T-cell (primary cell): ENCODE measurements around the gene SEMA4C. TPM values are rescaled to one million over a fixed set of nuclear protein-coding genes. Genes with fewer than 3 reads are reported as not detected.
A peak's percentile ranks its signal among the peaks of the same experiment; 100 is the strongest.
"Not testable (repeated sequence)": the region's sequence is repeated elsewhere in the genome, so short reads cannot be mapped to it uniquely, and the experiment has no call there.

Experiments
- ATAC-seq, 4 experiments: fragments of 200-7000 bp in 3 of 4; fragments of 150-1000 bp in 1 of 4; cut with Tn5 transposase; replicated peaks in 1 of 4; 1 replicate in 3 of 4; 2 replicates in 1 of 4; pipeline ENCODE4 v1.10.0; 2021; ENCODE audit warnings: moderate library complexity in 3 of 4, mild to moderate bottlenecking in 2 of 4, moderate number of reproducible peaks in 1 of 4
- CTCF ChIA-PET, 2 donors: fragments of 300-600 bp; sonication (Branson Sonifier 250); formaldehyde crosslinking; loops; one replicate each; lab custom pipeline; 2022; ENCODE audit warnings: antibody characterized with exemption in 2 of 2; lab: Charles Lee
- POLR2A ChIA-PET, 2 donors: fragments of 300-600 bp; sonication (Branson Sonifier 250); formaldehyde crosslinking; loops; one replicate each; lab custom pipeline; 2022; ENCODE audit warnings: antibody characterized with exemption in 2 of 2; lab: Charles Lee
- DNase-seq, 35 experiments: peaks; one replicate each; pipeline versions ENCODE4 v3.0.0 to v3.0.0-alpha.2; 2013 to 2023
- H3K27ac ChIP-seq: one replicate; pipeline ENCODE4 v1.5.1; 2013; ENCODE audit warnings: low read length
- H3K27me3 ChIP-seq, 2 experiments: replicated peaks in 1 of 2; 1 replicate in 1 of 2; 2 replicates in 1 of 2; pipeline versions ENCODE4 v1.6.1 to v1.7.0; 2013; ENCODE audit warnings: low read length in 1 of 2, mixed read lengths in 1 of 2; ENCODE audit not compliant: control insufficient read depth in 2 of 2, insufficient read depth in 2 of 2; ENCODE audit errors: extremely low read depth in 1 of 2
- H3K36me3 ChIP-seq, 2 donors: 1 replicate in 1 of 2; 2 replicates in 1 of 2; pipeline versions ENCODE4 v1.6.1 to v1.7.0; 2013; ENCODE audit warnings: low read length in 1 of 2; ENCODE audit not compliant: control insufficient read depth in 2 of 2, insufficient read depth in 1 of 2; ENCODE audit errors: extremely low read depth in 1 of 2
- H3K4me1 ChIP-seq, 2 experiments: 1 replicate in 1 of 2; 2 replicates in 1 of 2; pipeline versions ENCODE4 v1.6.1 to v1.7.0; 2013; ENCODE audit warnings: low read length in 2 of 2, mixed read lengths in 1 of 2; ENCODE audit not compliant: insufficient read depth in 2 of 2, control insufficient read depth in 1 of 2; ENCODE audit errors: extremely low read depth in 1 of 2
- H3K4me3 ChIP-seq, 2 donors: 1 replicate in 1 of 2; 2 replicates in 1 of 2; pipeline versions ENCODE4 v1.5.1 to v1.7.0; 2013; ENCODE audit warnings: mild to moderate bottlenecking in 2 of 2, low read length in 1 of 2, moderate library complexity in 1 of 2; ENCODE audit not compliant: control insufficient read depth in 1 of 2; ENCODE audit errors: extremely low read depth in 1 of 2
- H3K9me3 ChIP-seq: 2 replicates; pipeline ENCODE4 v1.7.0; 2013
- H3K27ac Mint-ChIP-seq, 2 donors: one replicate each; pipeline ENCODE4 v1.8.0; 2020 to 2021; ENCODE audit warnings: mild to moderate bottlenecking in 2 of 2, mixed read lengths in 2 of 2
- H3K27me3 Mint-ChIP-seq, 2 donors: one replicate each; pipeline ENCODE4 v1.8.0; 2021 to 2022; ENCODE audit warnings: mixed read lengths in 2 of 2
- H3K36me3 Mint-ChIP-seq: one replicate; pipeline ENCODE4 v1.8.0; 2021; ENCODE audit warnings: mixed read lengths
- H3K4me1 Mint-ChIP-seq, 3 donors: one replicate each; pipeline ENCODE4 v1.8.0; 2020 to 2022; ENCODE audit warnings: mixed read lengths in 3 of 3, mild to moderate bottlenecking in 1 of 3
- H3K4me3 Mint-ChIP-seq, 3 donors: one replicate each; pipeline ENCODE4 v1.8.0; 2020 to 2022; ENCODE audit warnings: mild to moderate bottlenecking in 3 of 3, mixed read lengths in 3 of 3, moderate library complexity in 3 of 3
- H3K9me3 Mint-ChIP-seq, 3 donors: one replicate each; pipeline ENCODE4 v1.8.0; 2020 to 2022; ENCODE audit warnings: mixed read lengths in 3 of 3
- WGBS: methylation state at CpG from one replicate; pipeline ENCODE4 v1.1.5; 2013; ENCODE audit warnings: missing lambda C conversion rate; ENCODE audit not compliant: insufficient coverage; 5-methylcytosine and 5-hydroxymethylcytosine counted together
- total RNA-seq, 35 experiments: library from RNA in 6 of 35; stranded (reverse) in 6 of 35; fragments of 120-200 nt in 1 of 35; gene quantifications; one replicate each; pipeline versions ENCODE4 v1.2.1 to v1.2.4 and lab custom pipeline; 2013 to 2026

Gene SEMA4C
- total RNA-seq, 5 donors from 2014 or later (not counting 1 experiment from before 2014, with no cell fraction given): 36.3 to 89.0 (median 72.3) TPM

GRCh38 chr2:96866149-96866548 lies 3.7 kb downstream of the SEMA4C start:
- Mint-ChIP-seq H3K27ac (peak overlapping the region in 1 of 2 donors; percentile 69), H3K36me3 (peaks cover 13% of the 10 kb centered on the region), H3K4me3 (peak overlapping the region in 1 of 3 donors; percentile 10), H3K9me3 (no peaks in the 10 kb centered on the region), H3K27me3 (no peaks in the 10 kb centered on the region), H3K4me1 (peaks cover 33 to 36% (median 36%) of the 10 kb centered on the region in 3 donors)
- ATAC-seq (no peak), DNase-seq (no peak)
- WGBS: 89% methylated on average over 10 of the region's 14 CpGs
- Histone ChIP-seq H3K9me3 (no peaks in the 10 kb centered on the region), H3K36me3 (peaks cover 15 to 56% of the 10 kb centered on the region in 2 donors), H3K4me1 (peaks cover 13 to 45% of the 10 kb centered on the region in 2 experiments), H3K4me3 (no peak overlapping the region), H3K27ac (peak overlapping the region; percentile 13), H3K27me3 (peaks cover 0 to 6% of the 10 kb centered on the region in 2 experiments)
- ChIA-PET CTCF (no interaction called here), POLR2A (interaction anchor here in 1 of 2 donors (0.5 kb wide), 1 partner anchor 91 kb away, joined by 4 read pairs; no protein-coding TSS in a partner anchor)

- H3K9me3 Mint-ChIP-seq: no peaks in the 10 kb centered on the region
- Histone ChIP-seq H3K9me3 (no peaks in the 10 kb centered on the region), H3K36me3 (peaks cover 15 to 60% of the 10 kb centered on the region in 2 donors), H3K4me3 (no peak overlapping the region), H3K4me1 (peaks cover 11 to 45% of the 10 kb centered on the region in 2 experiments), H3K27me3 (peaks cover 0 to 4% of the 10 kb centered on the region in 2 experiments), H3K27ac (no peak overlapping the region)
- H3K27me3 Mint-ChIP-seq: no peaks in the 10 kb centered on the region
- peaks cover 13% of the 10 kb centered on the region for H3K36me3 Mint-ChIP-seq
- H3K4me3 Mint-ChIP-seq: peak overlapping the region in 1 of 3 donors; percentile 10
- peak overlapping the region; percentile 36 to 69 for H3K27ac Mint-ChIP-seq
- no peak for ATAC-seq
- POLR2A ChIA-PET: interaction anchor here in 1 of 2 donors (0.5 kb wide), 1 partner anchor 90 kb away, joined by 4 read pairs; no protein-coding TSS in a partner anchor
- no peak for DNase-seq
- 85% methylated on average over 7 of the region's 16 CpGs for WGBS
- CTCF ChIA-PET: no interaction called here
- peaks cover 28 to 32% (median 31%) of the 10 kb centered on the region in 3 donors for H3K4me1 Mint-ChIP-seq
Observed at GRCh38 chr2:96865654-96866053, 4.2 kb downstream of the SEMA4C start.

- DNase-seq (no peak), ATAC-seq (no peak)
- Histone ChIP-seq H3K27ac (no peak overlapping the region), H3K4me1 (peaks cover 14 to 51% of the 10 kb centered on the region in 2 experiments), H3K36me3 (peaks cover 15 to 65% of the 10 kb centered on the region in 2 donors), H3K4me3 (no peak overlapping the region), H3K9me3 (no peaks in the 10 kb centered on the region), H3K27me3 (no peaks in the 10 kb centered on the region)
- H3K27ac Mint-ChIP-seq: no peak overlapping the region
- H3K4me1 Mint-ChIP-seq: peaks cover 33 to 40% (median 39%) of the 10 kb centered on the region in 3 donors
- no peaks in the 10 kb centered on the region for H3K27me3 Mint-ChIP-seq
- H3K4me3 Mint-ChIP-seq: no peak overlapping the region
- H3K9me3 Mint-ChIP-seq: no peaks in the 10 kb centered on the region
- CTCF ChIA-PET: interaction anchor here in 1 of 2 donors (0.6 kb wide), 1 partner anchor 112 kb away, joined by 7 read pairs; no protein-coding TSS in a partner anchor
- peaks cover 13% of the 10 kb centered on the region for H3K36me3 Mint-ChIP-seq
- POLR2A ChIA-PET: interaction anchor here in 1 of 2 donors (0.6 kb wide), 1 partner anchor 46 kb away, joined by 6 read pairs; no protein-coding TSS in a partner anchor
- 96% methylated on average over 17 of the region's 25 CpGs for WGBS
Observed at GRCh38 chr2:96864343-96865091, 5.4 kb downstream of the SEMA4C start.

GRCh38 chr2:96863575-96864342 lies 6.1 kb downstream of the SEMA4C start:
- H3K9me3 Mint-ChIP-seq: no peaks in the 10 kb centered on the region
- Histone ChIP-seq H3K27ac (no peak overlapping the region), H3K27me3 (no peaks in the 10 kb centered on the region), H3K9me3 (no peaks in the 10 kb centered on the region), H3K4me3 (no peak overlapping the region), H3K36me3 (peaks cover 15 to 65% of the 10 kb centered on the region in 2 donors), H3K4me1 (peaks cover 20 to 58% of the 10 kb centered on the region in 2 experiments)
- ATAC-seq (no peak), DNase-seq (no peak)
- no peaks in the 10 kb centered on the region for H3K27me3 Mint-ChIP-seq
- H3K36me3 Mint-ChIP-seq: peaks cover 13% of the 10 kb centered on the region
- CTCF ChIA-PET: interaction anchor here (0.6 to 1.0 kb wide), 2 partner anchors 87 to 884 kb away, joined by 6 to 7 read pairs; no protein-coding TSS in a partner anchor
- WGBS: 97% methylated on average over 12 of the region's 19 CpGs
- H3K27ac Mint-ChIP-seq: peak overlapping the region in 1 of 2 donors; percentile 48
- H3K4me3 Mint-ChIP-seq: no peak overlapping the region
- POLR2A ChIA-PET: no interaction called here
- peaks cover 41 to 48% (median 47%) of the 10 kb centered on the region in 3 donors for H3K4me1 Mint-ChIP-seq

- H3K27ac ChIP-seq, H3K9me3 Mint-ChIP-seq, H3K27me3 Mint-ChIP-seq, ATAC-seq, DNase-seq, H3K4me3 ChIP-seq, H3K4me3 Mint-ChIP-seq, H3K27me3 ChIP-seq, H3K9me3 ChIP-seq, POLR2A ChIA-PET: not testable (repeated sequence)
- peaks cover 15 to 65% of the 10 kb centered on the region in 2 donors for H3K36me3 ChIP-seq
- Mint-ChIP-seq H3K36me3 (peaks cover 13% of the 10 kb centered on the region), H3K27ac (peak overlapping the region; percentile 21 to 48), H3K4me1 (peaks cover 40 to 48% (median 47%) of the 10 kb centered on the region in 3 donors)
- H3K4me1 ChIP-seq: peaks cover 20 to 60% of the 10 kb centered on the region in 2 experiments
- WGBS: 100% methylated on average over 1 of the region's 4 CpGs
- CTCF ChIA-PET: interaction anchor here (0.6 to 1.0 kb wide), 2 partner anchors 88 to 884 kb away, joined by 6 to 7 read pairs; no protein-coding TSS in a partner anchor
Observed at GRCh38 chr2:96863056-96863455, 6.8 kb downstream of the SEMA4C start.

GRCh38 chr2:96861074-96861473 lies 8.8 kb downstream of the SEMA4C start:
- 94% methylated on average over 14 of the region's 17 CpGs for WGBS
- Histone ChIP-seq H3K9me3 (no peaks in the 10 kb centered on the region), H3K4me3 (no peak overlapping the region), H3K27me3 (no peaks in the 10 kb centered on the region), H3K27ac (no peak overlapping the region), H3K4me1 (peaks cover 15 to 55% of the 10 kb centered on the region in 2 experiments), H3K36me3 (peaks cover 15 to 50% of the 10 kb centered on the region in 2 donors)
- CTCF ChIA-PET: interaction anchor here in 1 of 2 donors (1.6 kb wide), 1 partner anchor 90 kb away, joined by 7 read pairs; no protein-coding TSS in a partner anchor
- POLR2A ChIA-PET: no interaction called here
- peak overlapping the region in 1 of 2 donors; percentile 22 for H3K27ac Mint-ChIP-seq
- no peak for ATAC-seq
- no peaks in the 10 kb centered on the region for H3K27me3 Mint-ChIP-seq
- H3K9me3 Mint-ChIP-seq: no peaks in the 10 kb centered on the region
- peaks cover 37 to 46% (median 42%) of the 10 kb centered on the region in 3 donors for H3K4me1 Mint-ChIP-seq
- H3K4me3 Mint-ChIP-seq: no peak overlapping the region
- no peak for DNase-seq
- H3K36me3 Mint-ChIP-seq: peaks cover 13% of the 10 kb centered on the region
